Esophagus squamous epithelium (tissue), 4 donors: ENCODE results near the gene BAHCC1.

Experiments used
- POLR2A ChIP-seq, 4 donors: fragments of 450-650 bp; IDR thresholded peaks; one replicate each; pipeline ENCODE4 v1.6.1; 2017; ENCODE audit warnings: antibody characterized with exemption in 4 of 4, mild to moderate bottlenecking in 4 of 4, moderate library complexity in 3 of 4
- TF ChIP-seq, protein P1 (sequence below), 6 experiments: fragments of 450-650 bp in 4 of 6; fragments of 200-600 bp in 2 of 6; sonication (generic) in 2 of 6; IDR thresholded peaks; one replicate each; pipeline ENCODE4 v1.5.1; 2016 to 2019; ENCODE audit warnings: antibody characterized with exemption in 6 of 6, mild to moderate bottlenecking in 4 of 6, moderate library complexity in 4 of 6

DNA sequence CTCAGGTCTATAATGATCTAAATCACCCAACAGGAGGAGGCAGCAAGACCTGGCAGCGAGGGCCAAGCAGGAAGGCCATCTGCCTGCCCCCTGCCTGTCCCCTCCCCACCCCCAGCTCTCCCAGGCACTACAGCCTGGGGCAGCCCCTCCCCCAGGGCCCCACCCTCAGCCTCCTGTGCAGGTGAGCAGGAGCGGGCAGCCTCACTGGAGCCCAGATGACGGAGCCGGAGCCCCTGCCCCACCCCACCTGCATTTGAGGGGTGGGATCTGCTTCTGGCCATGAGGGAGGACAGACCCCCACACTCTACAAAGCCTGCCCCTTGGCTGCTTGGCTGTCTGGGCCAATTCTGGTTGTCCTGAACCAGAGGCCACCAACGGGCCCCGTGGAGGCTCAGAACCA lies 12.4 kb upstream of the BAHCC1 start:
- TF ChIP-seq, protein P1, sequence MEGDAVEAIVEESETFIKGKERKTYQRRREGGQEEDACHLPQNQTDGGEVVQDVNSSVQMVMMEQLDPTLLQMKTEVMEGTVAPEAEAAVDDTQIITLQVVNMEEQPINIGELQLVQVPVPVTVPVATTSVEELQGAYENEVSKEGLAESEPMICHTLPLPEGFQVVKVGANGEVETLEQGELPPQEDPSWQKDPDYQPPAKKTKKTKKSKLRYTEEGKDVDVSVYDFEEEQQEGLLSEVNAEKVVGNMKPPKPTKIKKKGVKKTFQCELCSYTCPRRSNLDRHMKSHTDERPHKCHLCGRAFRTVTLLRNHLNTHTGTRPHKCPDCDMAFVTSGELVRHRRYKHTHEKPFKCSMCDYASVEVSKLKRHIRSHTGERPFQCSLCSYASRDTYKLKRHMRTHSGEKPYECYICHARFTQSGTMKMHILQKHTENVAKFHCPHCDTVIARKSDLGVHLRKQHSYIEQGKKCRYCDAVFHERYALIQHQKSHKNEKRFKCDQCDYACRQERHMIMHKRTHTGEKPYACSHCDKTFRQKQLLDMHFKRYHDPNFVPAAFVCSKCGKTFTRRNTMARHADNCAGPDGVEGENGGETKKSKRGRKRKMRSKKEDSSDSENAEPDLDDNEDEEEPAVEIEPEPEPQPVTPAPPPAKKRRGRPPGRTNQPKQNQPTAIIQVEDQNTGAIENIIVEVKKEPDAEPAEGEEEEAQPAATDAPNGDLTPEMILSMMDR (IDR thresholded peaks at IDR 0.05), result no peak
- no peak for TF ChIP-seq POLR2A (IDR thresholded peaks at IDR 0.05)
